ENCODE data around the gene ARMC8. TPM values are rescaled to one million over a fixed set of nuclear protein-coding genes. Genes with fewer than 3 reads are reported as not detected.

The ARMC8 gene
- total RNA-seq, 1 donor from 2014 or later: 45.3 TPM

DNA sequence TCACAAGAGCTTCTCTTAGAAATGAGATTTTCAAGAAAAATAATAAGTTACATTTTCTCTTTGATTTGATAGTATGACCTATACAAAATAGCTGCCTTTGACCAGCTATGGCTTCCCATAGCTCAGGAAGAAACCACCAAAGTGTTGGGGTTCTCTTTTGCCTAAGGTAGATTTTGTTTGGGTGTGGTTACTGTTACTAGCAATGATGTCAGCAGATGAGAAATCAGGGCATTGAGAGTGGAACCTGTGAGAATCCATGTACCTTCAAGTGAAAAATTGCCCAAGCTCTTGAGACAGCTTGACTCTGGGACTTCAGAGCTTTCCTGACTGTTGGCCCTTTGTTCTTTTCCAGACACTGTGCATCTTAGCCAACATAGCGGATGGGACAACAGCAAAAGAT lies 97.0 kb downstream of the ARMC8 start:
- Histone ChIP-seq H3K4me3 (no peak overlapping the region), H3K36me3 (peaks cover 68% of the 10 kb centered on the region), H3K27ac (no peak overlapping the region)

DNA sequence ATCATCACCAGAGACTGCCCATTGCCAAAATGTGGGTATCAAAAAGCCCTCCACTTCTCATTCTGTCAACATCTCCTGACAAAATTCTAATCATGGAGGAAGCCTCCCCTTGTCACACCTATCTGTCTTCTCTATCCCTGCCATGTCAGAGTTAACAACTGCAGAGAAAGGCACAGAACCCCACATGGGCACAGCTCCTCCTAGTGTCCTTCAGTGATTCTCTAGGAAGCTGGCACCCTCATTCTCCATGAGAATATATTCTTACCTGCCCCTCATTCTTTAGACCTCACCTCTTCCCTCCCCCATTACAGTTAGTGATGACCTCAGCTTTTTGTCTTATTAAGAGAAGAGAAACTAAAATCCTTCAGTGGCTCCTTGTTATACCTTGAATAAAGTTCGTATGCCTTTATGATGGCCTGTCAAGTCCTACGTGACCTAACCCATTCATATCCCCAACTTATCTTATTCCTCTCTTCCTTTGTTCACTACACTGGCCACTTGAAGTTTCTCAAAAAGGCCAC lies 97.9 kb downstream of the ARMC8 start:
- intact Hi-C loops (cut with DNase I): no loop called here
- Histone ChIP-seq H3K9me3 (no peaks in the 10 kb centered on the region), H3K4me1 (no peaks in the 10 kb centered on the region), H3K27ac (no peak overlapping the region), H3K4me3 (no peak overlapping the region), H3K36me3 (peaks cover 71% of the 10 kb centered on the region), H3K27me3 (ENCODE audit: low read depth) (no peaks in the 10 kb centered on the region)
- TF ChIP-seq, protein P1, sequence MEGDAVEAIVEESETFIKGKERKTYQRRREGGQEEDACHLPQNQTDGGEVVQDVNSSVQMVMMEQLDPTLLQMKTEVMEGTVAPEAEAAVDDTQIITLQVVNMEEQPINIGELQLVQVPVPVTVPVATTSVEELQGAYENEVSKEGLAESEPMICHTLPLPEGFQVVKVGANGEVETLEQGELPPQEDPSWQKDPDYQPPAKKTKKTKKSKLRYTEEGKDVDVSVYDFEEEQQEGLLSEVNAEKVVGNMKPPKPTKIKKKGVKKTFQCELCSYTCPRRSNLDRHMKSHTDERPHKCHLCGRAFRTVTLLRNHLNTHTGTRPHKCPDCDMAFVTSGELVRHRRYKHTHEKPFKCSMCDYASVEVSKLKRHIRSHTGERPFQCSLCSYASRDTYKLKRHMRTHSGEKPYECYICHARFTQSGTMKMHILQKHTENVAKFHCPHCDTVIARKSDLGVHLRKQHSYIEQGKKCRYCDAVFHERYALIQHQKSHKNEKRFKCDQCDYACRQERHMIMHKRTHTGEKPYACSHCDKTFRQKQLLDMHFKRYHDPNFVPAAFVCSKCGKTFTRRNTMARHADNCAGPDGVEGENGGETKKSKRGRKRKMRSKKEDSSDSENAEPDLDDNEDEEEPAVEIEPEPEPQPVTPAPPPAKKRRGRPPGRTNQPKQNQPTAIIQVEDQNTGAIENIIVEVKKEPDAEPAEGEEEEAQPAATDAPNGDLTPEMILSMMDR (IDR thresholded peaks at IDR 0.05): no peak
- ATAC-seq (no peak), DNase-seq (no peak)

More for the DNA sequence above, 97.0 kb downstream of the ARMC8 start:
- Histone ChIP-seq H3K9me3 (no peaks in the 10 kb centered on the region), H3K4me1 (no peaks in the 10 kb centered on the region), H3K27me3 (ENCODE audit: low read depth) (no peaks in the 10 kb centered on the region)
- no peak for ATAC-seq
- intact Hi-C loops (cut with DNase I): no loop called here
- DNase-seq: no peak
- TF ChIP-seq, protein P1 (IDR thresholded peaks at IDR 0.05): no peak

DNA sequence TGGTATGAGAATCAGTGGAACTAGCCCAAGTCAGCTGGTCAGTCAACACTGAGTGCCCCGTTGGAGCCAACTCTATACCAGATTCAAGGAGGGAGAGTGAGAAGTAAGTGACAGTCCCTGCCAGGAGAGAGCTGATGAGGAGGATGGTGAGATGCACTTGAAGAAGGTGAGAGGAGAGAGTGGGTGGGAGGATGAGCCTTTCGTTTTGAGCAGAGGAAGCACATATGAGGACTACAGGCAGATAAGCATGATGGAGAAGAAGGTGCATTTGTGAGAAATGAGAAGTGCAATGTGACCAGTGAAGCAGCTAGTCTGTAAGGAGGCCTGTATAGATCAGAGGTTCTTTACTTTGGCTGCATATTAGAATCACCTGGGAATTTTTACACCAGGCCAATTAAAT lies 102.2 kb downstream of the ARMC8 start:
- H3K9me3 ChIP-seq: no peaks in the 10 kb centered on the region
- peaks cover 100% of the 10 kb centered on the region for H3K36me3 ChIP-seq
- H3K27ac ChIP-seq: no peak overlapping the region
- no peak for ATAC-seq
- intact Hi-C loops (cut with DNase I): no loop called here
- no peak overlapping the region for H3K4me3 ChIP-seq
- no peaks in the 10 kb centered on the region for H3K27me3 ChIP-seq (ENCODE audit: low read depth)
- no peaks in the 10 kb centered on the region for H3K4me1 ChIP-seq
- TF ChIP-seq, protein P1 (IDR thresholded peaks at IDR 0.05): no peak
- DNase-seq: no peak

DNA sequence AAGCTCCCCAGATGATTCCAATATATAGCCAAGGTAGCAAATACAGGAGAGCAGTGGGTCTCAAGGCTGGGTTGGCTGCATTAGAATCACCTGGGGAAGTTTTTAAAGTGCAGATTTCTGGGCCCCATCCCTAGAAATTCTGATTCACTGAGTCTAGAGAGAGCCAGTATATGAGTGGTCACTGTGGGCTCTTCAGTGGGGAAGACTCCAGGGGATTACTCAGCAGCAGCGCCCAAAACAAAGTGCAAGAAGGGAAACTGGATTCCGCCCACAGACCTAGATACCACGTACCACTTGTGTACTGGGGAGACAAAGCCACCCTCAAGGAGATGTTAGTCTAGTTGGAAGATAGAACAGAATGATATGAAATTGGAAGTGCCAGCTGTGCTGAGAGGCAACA lies 102.6 kb downstream of the ARMC8 start:
- DNase-seq (no peak), ATAC-seq (no peak)
- Histone ChIP-seq H3K4me3 (no peak overlapping the region), H3K27ac (no peak overlapping the region), H3K27me3 (ENCODE audit: low read depth) (no peaks in the 10 kb centered on the region), H3K36me3 (peaks cover 100% of the 10 kb centered on the region), H3K9me3 (no peaks in the 10 kb centered on the region), H3K4me1 (no peaks in the 10 kb centered on the region)
- TF ChIP-seq, protein P1 (IDR thresholded peaks at IDR 0.05): no peak
- intact Hi-C loops (cut with DNase I): no loop called here

DNA sequence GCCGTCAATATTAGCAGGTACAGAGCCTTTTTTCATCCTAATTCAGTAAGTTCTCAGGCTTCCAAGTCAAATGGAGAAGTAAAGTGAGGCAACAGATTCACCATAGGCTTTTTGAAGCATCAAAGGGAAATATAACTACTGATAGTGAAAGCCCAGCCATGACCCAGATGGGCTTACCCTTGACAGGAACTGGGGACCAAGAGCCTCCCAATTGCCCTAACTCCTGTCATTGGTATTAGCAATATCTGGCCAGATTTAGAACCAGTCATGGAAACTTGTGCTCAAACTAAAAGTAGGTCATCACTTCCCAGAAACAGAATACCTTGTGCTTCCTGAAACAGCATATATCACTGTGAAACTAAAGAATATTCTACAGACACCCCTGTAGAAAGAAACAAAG lies 109.5 kb downstream of the ARMC8 start:
- Histone ChIP-seq H3K4me3 (no peak overlapping the region), H3K27ac (no peak overlapping the region), H3K4me1 (no peaks in the 10 kb centered on the region), H3K36me3 (peaks cover 68% of the 10 kb centered on the region), H3K27me3 (ENCODE audit: low read depth) (no peaks in the 10 kb centered on the region), H3K9me3 (no peaks in the 10 kb centered on the region)
- DNase-seq (no peak), ATAC-seq (no peak)
- TF ChIP-seq, protein P1 (IDR thresholded peaks at IDR 0.05): no peak
- intact Hi-C loops (cut with DNase I): no loop called here

All from lower lobe of right lung (tissue), 2 donors.